ENCODE data around the gene CSTB.

DNA sequence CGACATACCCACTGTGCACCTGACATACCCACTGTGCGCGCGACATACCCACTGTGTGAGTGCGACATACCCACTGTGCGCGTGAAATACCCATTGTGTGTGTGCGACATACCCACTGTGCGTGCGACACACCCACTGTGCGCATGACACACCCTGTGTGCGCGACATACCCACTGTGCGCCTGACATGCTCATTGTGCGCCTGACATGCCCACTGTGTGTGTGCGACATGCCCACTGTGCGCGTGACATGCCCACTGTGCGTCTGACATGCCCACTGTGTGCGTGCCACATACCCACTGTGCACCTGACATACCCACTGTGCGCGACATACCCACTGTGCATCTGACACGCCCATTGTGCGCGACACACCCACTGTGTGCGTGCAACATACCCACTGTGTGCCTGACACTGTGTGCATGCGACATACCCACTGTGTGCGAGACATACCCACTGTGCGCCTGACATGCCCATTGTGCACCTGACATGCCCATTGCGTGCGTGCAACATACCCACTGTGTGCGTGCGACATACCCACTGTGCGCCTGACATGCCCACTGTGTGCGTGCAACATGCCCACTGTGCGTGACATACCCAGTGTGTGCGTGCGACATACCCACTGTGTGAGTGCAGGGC, 10.8 kb upstream of the CSTB start:
- TF ChIP-seq MYNN (tag by site-specific recombination; IDR thresholded peaks at IDR 0.05; ENCODE audit: borderline replicate concordance) (no peak), TCF7L2 (IDR thresholded peaks at IDR 0.05; ENCODE audit: borderline replicate concordance, low read depth, low read length) (no peak), ZNF10 (tag by site-specific recombination; IDR thresholded peaks at IDR 0.05) (no peak), ZNF157 (tag by site-specific recombination; IDR thresholded peaks at IDR 0.05) (no peak)
- TF ChIP-seq, protein P1, sequence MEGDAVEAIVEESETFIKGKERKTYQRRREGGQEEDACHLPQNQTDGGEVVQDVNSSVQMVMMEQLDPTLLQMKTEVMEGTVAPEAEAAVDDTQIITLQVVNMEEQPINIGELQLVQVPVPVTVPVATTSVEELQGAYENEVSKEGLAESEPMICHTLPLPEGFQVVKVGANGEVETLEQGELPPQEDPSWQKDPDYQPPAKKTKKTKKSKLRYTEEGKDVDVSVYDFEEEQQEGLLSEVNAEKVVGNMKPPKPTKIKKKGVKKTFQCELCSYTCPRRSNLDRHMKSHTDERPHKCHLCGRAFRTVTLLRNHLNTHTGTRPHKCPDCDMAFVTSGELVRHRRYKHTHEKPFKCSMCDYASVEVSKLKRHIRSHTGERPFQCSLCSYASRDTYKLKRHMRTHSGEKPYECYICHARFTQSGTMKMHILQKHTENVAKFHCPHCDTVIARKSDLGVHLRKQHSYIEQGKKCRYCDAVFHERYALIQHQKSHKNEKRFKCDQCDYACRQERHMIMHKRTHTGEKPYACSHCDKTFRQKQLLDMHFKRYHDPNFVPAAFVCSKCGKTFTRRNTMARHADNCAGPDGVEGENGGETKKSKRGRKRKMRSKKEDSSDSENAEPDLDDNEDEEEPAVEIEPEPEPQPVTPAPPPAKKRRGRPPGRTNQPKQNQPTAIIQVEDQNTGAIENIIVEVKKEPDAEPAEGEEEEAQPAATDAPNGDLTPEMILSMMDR (tag by site-specific recombination; IDR thresholded peaks at IDR 0.05) = no peak
- TF ChIP-seq, protein P2, sequence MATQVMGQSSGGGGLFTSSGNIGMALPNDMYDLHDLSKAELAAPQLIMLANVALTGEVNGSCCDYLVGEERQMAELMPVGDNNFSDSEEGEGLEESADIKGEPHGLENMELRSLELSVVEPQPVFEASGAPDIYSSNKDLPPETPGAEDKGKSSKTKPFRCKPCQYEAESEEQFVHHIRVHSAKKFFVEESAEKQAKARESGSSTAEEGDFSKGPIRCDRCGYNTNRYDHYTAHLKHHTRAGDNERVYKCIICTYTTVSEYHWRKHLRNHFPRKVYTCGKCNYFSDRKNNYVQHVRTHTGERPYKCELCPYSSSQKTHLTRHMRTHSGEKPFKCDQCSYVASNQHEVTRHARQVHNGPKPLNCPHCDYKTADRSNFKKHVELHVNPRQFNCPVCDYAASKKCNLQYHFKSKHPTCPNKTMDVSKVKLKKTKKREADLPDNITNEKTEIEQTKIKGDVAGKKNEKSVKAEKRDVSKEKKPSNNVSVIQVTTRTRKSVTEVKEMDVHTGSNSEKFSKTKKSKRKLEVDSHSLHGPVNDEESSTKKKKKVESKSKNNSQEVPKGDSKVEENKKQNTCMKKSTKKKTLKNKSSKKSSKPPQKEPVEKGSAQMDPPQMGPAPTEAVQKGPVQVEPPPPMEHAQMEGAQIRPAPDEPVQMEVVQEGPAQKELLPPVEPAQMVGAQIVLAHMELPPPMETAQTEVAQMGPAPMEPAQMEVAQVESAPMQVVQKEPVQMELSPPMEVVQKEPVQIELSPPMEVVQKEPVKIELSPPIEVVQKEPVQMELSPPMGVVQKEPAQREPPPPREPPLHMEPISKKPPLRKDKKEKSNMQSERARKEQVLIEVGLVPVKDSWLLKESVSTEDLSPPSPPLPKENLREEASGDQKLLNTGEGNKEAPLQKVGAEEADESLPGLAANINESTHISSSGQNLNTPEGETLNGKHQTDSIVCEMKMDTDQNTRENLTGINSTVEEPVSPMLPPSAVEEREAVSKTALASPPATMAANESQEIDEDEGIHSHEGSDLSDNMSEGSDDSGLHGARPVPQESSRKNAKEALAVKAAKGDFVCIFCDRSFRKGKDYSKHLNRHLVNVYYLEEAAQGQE (tag by site-specific recombination; IDR thresholded peaks at IDR 0.05) = no peak
